HG03175 (cell line): Measurements from ENCODE around the gene CTNNA2.

ENCODE experiments used
- ATAC-seq: cut with Tn5 transposase; IDR thresholded peaks from one replicate; pipeline ENCODE4 v1.9.1; 2021; ENCODE audit warnings: mild to moderate bottlenecking, moderate library complexity; ENCODE audit not compliant: unreplicated experiment

CTNNA2 gene

GRCh38 chr2:79971807-79972206 lies 459.0 kb downstream of the CTNNA2 start:
- ATAC-seq, result no peak

- ATAC-seq, result no peak
Observed at GRCh38 chr2:79972661-79973060, 459.8 kb downstream of the CTNNA2 start.

- ATAC-seq, result no peak
Observed at GRCh38 chr2:79975791-79976565, 463.1 kb downstream of the CTNNA2 start.

- ATAC-seq, result no peak
Observed at GRCh38 chr2:79977792-79978191, 464.9 kb downstream of the CTNNA2 start.

GRCh38 chr2:79980116-79980515 lies 467.3 kb downstream of the CTNNA2 start:
- no peak for ATAC-seq

- ATAC-seq, result no peak
Observed at GRCh38 chr2:79980816-79981215, 468.0 kb downstream of the CTNNA2 start.

GRCh38 chr2:79981316-79981715 lies 468.5 kb downstream of the CTNNA2 start:
- ATAC-seq, result no peak

GRCh38 chr2:79982445-79982844 lies 469.6 kb downstream of the CTNNA2 start:
- no peak for ATAC-seq

- no peak for ATAC-seq
Observed at GRCh38 chr2:79984476-79984875, 471.6 kb downstream of the CTNNA2 start.

- no peak for ATAC-seq
Observed at GRCh38 chr2:79985145-79985544, 472.3 kb downstream of the CTNNA2 start.

- no peak for ATAC-seq
Observed at GRCh38 chr2:79985571-79985970, 472.7 kb downstream of the CTNNA2 start.

GRCh38 chr2:79993144-79993543 lies 480.3 kb downstream of the CTNNA2 start:
- ATAC-seq, result no peak

GRCh38 chr2:79994161-79994560 lies 481.3 kb downstream of the CTNNA2 start:
- ATAC-seq, result no peak

- ATAC-seq, result no peak
Observed at GRCh38 chr2:79994965-79995364, 482.1 kb downstream of the CTNNA2 start.

GRCh38 chr2:79996709-79997108 lies 483.9 kb downstream of the CTNNA2 start:
- ATAC-seq, result no peak

- ATAC-seq, result no peak
Observed at GRCh38 chr2:80001701-80002101, 488.9 kb downstream of the CTNNA2 start.

GRCh38 chr2:80002112-80002511 lies 489.3 kb downstream of the CTNNA2 start:
- no peak for ATAC-seq

GRCh38 chr2:80002568-80003157 lies 489.8 kb downstream of the CTNNA2 start:
- no peak for ATAC-seq

- no peak for ATAC-seq
Observed at GRCh38 chr2:80007777-80008503, 495.1 kb downstream of the CTNNA2 start.

GRCh38 chr2:80008596-80008995 lies 495.7 kb downstream of the CTNNA2 start:
- ATAC-seq, result no peak

GRCh38 chr2:80009211-80009610 lies 496.4 kb downstream of the CTNNA2 start:
- ATAC-seq, result no peak

GRCh38 chr2:80012061-80012460 lies 499.2 kb downstream of the CTNNA2 start:
- no peak for ATAC-seq
